T-helper 1 cell (primary cell): ENCODE data around the gene RAE1.

Experiments used
- DNase-seq, 5 donors: peaks; one replicate each; pipeline ENCODE4 v3.0.0-alpha.2; 2012 to 2020
- total RNA-seq, 4 donors: gene quantifications; one replicate each; lab custom pipeline; 2026; lab: John Stamatoyannopoulos, UW

RAE1 gene, protein sequence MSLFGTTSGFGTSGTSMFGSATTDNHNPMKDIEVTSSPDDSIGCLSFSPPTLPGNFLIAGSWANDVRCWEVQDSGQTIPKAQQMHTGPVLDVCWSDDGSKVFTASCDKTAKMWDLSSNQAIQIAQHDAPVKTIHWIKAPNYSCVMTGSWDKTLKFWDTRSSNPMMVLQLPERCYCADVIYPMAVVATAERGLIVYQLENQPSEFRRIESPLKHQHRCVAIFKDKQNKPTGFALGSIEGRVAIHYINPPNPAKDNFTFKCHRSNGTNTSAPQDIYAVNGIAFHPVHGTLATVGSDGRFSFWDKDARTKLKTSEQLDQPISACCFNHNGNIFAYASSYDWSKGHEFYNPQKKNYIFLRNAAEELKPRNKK
- 30.0 to 47.8 (median 33.6) reads per million in 4 donors for total RNA-seq

DNA sequence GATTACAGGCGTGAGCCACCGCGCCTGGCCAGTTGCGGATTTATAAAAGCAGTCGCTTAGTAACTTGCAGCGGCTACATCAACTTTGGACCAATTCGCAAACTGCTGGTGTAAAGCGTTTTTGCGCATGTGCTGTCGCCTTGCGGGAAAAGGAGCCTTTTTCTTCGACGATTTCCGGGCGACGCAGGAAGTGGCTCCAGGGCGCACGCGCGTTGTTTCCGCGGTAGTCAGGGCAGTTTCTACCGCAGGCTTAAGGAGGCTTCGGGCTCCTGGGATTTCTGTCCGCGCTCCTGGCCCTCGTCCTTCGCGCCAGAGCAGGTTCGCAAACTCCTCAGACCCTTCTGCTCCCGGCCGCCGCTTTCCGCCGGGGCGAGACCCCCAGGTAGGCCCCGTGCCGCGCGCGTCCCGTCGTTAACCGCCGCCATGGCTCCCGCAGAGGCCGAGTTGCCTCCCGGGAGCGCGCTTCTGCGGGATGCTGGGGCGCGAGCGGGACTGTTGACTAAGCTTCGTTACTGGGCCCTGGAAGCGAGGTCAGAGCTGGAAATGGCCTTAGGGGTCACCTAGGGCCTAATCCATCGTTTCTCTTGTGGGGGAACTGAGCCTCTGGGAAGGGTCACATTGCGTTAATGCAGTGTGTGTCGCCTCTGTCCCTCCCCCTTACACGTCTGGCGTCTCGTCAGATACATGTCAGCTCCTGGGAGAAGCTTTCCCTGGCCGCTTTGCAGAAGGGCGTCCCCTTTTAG, at the start of gene RAE1:
TSS of gene RAE1 (plus strand) at position 214 of the 742 bp plus-strand sequence. CDS start 2,784 bp downstream, outside the sequence.
- peak; percentile 81 to 90 (median 88) for DNase-seq

- no peak for DNase-seq
Measured at GRCh38 chr20:57306747-57307146, 44.3 kb upstream of the RAE1 start.

- no peak for DNase-seq
Measured at GRCh38 chr20:57308451-57309271, 42.4 kb upstream of the RAE1 start.

DNA sequence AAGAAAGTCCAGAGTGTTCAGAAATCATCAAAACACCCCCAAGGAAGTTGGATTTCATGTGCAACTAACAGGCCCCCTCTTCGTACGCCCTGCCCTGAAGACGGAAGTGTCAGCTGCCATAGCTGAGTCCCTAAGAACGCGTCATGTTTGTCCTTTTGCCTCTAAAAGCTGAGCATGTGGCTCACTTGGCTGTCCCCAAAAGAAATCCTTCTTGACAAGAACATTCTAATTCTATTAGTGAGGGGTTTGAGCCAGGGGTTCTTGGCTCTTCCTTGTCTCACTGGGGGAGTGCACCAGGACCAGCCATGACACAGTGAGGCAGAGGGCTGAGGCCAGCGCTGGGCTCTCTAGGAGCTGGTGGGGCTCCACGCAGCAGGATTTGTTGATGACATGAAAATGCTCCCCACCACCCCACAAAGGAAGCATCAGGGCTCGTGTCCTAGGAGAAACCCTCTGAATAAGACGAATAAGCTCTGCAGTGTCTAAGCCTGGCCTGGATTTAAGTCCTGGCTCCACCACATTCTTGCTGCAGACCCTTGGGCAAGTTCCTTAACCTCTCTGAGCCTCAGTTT, 41.4 kb upstream of the RAE1 start:
- DNase-seq = no peak

- DNase-seq = no peak
Measured at GRCh38 chr20:57310821-57311514, 40.1 kb upstream of the RAE1 start.

DNA sequence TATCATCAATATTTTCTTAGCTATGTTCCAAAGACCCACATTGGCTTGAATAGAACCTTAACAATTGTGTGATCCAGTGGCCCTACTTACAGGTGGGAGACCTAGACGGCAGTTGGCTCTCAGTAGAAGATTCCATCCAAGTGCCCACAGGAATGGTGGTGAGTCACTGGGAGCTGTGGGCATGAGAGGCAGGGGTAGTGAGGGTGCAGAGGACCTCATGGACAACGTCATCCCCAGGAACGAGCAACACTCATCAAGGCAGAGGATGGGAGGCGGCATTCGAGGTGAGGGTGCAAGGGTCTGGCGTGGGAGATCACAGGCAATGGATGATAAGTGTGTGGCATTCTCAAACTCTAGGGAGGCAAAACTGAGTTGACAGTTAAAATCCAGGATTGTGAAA, 38.9 kb upstream of the RAE1 start:
- DNase-seq = no peak

DNA sequence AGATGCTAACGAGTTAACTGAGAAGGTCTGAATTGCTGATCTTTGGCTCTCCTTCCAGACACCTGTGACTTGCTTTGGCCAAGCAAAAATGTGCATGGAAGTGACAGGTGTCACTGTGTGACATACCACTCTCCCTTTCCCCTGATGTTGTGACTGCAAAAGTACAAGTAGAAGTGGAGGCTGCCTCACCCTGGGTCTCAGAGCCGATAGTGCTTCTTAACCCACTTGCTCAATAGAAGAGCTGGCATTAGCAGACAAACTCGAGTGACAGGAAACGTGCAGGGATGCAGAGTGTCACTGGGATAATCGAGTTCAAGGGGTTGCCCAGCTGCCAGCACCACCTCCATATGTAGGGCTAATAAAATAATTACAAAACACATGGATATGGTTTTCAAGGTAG, 37.8 kb upstream of the RAE1 start:
- no peak for DNase-seq

- DNase-seq = no peak
Measured at GRCh38 chr20:57313951-57314350, 37.1 kb upstream of the RAE1 start.

DNA sequence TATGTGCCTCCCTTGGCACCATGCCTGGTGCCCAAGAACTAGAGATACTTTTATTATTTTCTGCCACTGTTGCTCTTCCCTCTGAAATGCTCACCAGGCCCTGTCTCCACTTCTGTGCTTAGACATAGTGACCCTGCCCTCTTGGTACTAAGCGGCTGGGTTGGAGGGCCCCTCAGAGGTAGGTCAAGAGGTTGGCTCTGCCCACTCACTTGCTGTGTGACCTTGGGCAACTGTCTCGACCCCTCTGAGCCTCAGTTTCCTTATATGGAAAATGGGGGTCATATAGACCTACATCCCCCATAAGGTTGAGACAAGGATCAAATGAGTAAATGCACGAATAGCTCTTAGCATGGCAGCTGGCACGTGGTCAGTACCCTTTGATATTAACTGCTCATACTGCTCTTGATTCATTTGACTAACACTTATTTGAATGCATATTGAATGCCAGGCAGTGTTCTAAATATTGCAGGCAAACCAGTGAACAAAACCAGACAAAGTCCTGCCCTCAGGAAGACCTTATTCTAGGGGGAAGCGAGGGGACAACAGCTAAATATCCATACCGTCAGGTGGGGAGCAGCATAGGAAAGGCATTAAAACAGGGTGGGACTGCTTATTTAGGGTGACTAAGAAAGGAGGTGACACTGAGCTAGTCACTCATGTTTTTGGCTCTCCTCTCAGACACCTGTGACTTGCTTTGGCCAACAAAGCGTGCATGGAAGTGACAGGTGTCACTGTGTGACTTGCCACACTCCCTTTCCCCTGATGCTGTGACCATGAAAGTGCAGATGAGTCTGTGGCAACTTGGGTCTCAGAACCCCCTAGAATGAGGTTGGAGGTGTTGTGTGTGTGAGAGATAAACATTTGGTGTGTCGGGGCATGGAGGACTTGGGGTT, 35.7 kb upstream of the RAE1 start:
- DNase-seq = no peak

DNA sequence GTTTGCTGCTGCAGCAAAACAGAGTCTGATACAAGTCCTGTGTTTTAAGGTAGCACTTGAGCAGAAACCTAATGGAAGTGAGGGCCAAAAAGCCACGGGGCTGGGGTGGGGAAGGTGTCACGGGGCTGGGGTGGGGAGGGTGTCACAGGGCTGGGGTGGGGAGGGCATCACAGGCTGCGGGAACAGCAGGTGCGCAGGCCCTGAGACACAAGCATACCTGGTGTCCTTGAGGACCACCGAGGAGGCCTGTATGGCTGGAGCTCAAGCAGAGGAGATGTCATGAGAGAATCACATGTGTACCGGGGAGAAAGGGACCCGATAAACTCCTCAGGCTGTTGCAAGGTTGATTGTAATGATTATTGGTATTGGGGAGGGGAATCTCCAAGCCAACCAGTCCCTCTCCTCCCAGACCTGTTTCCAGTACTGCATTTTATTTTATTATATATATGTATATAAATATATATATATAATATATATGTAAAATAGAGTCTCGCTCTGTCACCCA, 35.0 kb upstream of the RAE1 start:
- DNase-seq = no peak

DNA sequence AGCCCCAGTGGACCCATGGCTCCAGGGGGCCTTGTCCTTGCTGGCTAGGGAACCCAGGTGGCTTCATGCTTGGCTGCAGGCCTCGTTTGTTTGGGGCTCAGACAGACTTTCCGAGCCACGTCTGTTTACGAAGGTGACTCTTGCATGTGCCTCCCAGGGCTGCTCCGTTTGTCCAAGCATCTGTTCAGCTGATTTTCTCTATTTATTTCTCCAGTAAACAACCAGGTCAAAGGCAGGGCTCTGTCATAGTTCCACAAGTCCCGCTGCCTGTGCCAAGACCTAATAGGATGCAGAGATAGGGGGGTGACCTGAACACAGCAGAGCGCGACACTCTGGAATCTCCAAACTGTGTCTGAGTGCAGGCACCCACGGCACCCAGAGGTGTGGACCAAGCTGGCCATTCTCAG, 34.3 kb upstream of the RAE1 start:
- no peak for DNase-seq

- no peak for DNase-seq
Measured at GRCh38 chr20:57317316-57317788, 33.7 kb upstream of the RAE1 start.

DNA sequence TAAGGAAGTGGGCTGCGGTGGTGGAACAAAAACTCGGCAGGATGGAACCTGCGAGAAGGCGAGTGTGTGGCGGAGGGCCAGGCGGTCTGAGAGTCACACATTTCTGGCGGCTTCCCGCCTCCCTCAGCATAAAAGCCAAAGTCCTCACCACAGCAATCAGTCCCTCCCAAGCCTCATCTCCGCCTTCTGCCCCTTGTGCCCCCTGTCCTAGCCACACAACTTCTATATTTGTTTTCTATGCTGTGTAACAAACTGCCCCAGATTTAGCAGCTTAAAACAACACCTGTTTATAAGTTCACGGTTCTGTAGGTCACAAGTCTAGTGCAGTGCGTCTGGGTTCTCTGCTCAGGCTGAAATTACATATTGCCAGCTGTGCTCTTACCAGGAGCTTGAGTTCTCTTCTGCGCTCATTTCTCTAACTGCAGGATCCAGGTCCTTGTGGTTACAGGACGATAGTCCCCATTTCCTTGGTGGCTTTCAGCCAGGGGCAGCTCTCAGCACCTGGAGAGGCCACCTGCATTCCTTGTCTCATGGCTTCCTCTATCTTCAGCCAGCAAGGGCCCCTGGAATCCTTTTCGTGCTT, 33.2 kb upstream of the RAE1 start:
- no peak for DNase-seq

GRCh38 chr20:57319584-57319983, 31.5 kb upstream of the RAE1 start:
- no peak for DNase-seq

DNA sequence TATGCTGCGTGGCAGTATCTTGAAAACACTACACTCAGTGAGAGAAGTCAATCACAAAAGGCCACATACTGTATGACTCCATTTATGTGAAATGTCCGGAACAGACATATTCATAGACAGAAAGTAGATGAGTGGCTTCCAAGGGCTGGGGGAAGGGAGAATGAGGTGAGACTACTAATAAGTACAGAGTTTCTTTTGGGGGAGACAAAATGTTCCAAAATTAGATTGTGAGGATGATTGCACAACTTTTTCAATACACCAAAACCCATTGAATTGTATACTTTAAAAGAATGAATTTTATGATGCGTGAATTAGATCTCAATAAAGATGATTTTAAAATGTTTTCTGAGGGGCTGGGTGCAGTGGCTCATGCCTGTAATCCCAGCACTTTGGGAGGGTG, 30.7 kb upstream of the RAE1 start:
- DNase-seq = no peak

DNA sequence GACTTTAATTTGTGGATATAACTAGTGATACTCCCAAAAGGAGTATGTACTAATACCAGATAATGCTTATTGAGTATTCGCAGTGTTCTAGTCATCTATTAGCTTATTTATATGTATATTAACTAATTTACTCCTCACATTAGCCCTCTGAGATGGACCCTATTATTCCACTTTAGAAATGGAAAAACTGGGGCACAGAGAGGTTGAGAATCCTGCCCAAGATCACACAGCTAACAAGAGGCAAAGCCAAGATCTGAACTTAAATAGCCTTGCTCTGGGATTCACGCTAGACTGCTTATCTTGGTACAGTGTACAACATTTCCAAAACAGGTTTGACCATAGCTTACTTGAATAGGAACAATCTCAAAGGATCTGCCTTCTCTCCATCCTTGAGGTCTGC, 29.9 kb upstream of the RAE1 start:
- DNase-seq = no peak

GRCh38 chr20:57322476-57322875, 28.6 kb upstream of the RAE1 start:
- no peak for DNase-seq

GRCh38 chr20:57323034-57323433, 28.0 kb upstream of the RAE1 start:
- no peak for DNase-seq

DNA sequence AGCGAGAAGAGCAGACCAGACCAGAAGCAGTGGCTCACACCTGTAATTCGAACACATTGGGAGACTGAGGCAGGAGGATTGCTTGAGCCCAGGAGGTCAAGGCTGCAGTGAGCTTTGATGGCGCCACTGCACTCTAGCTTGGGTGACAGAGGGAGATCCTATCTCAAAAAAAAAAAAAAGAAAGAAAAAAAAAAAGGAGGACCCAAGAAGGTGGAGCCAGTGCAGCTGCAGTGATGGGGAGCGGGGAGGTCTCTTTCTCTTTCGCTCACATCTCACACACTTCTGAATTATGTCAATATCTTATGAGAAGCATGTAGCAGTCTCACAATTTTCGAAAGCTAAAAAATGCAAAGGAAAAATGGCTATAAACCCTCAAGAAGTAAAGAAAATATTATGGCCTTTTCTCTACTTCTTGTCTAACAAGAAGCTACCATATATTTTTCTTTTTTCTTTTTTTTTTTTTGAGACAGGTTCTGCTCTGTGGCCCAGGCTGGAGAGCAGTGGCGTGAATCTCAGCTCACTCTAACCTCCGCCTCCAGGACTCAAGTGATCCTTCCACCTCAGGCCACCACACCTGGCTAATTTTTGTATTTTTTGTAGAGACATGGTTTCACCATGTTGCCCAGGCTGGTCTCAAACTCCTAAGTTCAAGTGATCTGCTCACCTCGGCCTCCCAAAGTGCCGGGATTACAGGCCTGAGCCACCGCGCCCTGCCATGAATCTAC, 25.3 kb upstream of the RAE1 start:
- DNase-seq = no peak
